GM12878 (cell line): ENCODE data around the gene CCDC190.

Experiments used
- ASH2L ChIP-seq: fragments of 300-600, 200-600 bp; sonication (generic); IDR thresholded peaks from 2 replicates; pipeline ENCODE4 v1.6.1; 2017; ENCODE audit warnings: low read depth, mild to moderate bottlenecking, borderline replicate concordance
- BRCA1 ChIP-seq: IDR thresholded peaks from 2 replicates; pipeline ENCODE4 v1.6.1; 2011; ENCODE audit warnings: low read depth, low read length, improper control_type of control experiment
- JUND ChIP-seq: IDR thresholded peaks from 2 replicates; pipeline ENCODE4 v1.6.1; 2012; ENCODE audit warnings: low read depth, mild to moderate bottlenecking, low read length, improper control_type of control experiment, moderate library complexity
- TCF12 ChIP-seq: IDR thresholded peaks from 2 replicates; pipeline ENCODE4 v1.6.1; 2011; ENCODE audit warnings: low read depth, mild to moderate bottlenecking, low read length
- ZNF217 ChIP-seq: fragments of 450-650 bp; IDR thresholded peaks from 2 replicates; pipeline ENCODE4 v1.6.1; 2017; ENCODE audit warnings: antibody characterized with exemption, mild to moderate bottlenecking
- TF ChIP-seq, protein P1 (sequence below), 3 experiments: IDR thresholded peaks in 2 of 3; conservative IDR thresholded peaks in 1 of 3; 2 replicates each; pipeline ENCODE4 v1.5.1; 2011; ENCODE audit warnings: low read depth in 3 of 3, low read length in 3 of 3, mild to moderate bottlenecking in 3 of 3, control low read depth in 2 of 3, moderate library complexity in 2 of 3, inconsistent platforms in 1 of 3, mixed read lengths in 1 of 3; ENCODE audit not compliant: control insufficient read depth in 2 of 3, insufficient read depth in 1 of 3; ENCODE audit errors: extremely low read depth in 1 of 3
- TF ChIP-seq, protein P2 (sequence below): fragments of 450-650 bp; IDR thresholded peaks from 2 replicates; pipeline ENCODE4 v1.6.1; 2016; ENCODE audit warnings: mild to moderate bottlenecking, moderate library complexity, borderline replicate concordance

DNA sequence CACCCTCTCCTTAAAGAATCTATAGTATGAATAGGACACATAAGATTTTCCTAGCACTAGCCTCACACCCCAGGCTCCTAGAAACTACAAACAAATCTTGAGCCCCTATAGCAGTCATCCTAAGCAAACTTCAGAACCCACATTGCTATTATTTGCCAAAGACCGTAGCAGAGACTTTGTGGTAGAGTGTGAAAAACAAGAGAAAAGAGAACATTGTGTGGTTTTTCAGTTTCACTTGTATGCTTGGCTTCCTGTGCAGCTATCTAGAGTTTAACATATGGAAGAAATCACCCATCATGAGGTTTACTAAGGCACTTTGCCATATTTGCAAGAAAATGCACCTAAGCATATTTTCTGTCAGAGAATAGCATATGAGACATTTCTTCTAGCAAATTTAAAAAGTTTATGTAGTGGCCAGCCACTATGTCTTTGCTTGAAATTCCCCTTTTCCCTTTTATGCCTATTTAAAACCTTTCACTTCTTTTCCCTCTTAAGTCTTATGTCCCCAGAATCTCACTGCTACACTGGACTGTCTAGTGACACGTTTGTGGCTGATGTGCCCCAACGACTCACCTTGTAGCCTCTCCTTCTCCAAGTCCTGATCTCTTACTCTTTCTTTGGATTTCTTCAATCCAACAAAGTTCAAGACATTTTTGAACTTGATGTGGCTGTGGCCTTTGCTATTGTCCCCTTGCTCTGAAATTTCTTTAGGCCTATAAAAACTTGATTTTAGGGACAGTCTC, 25.6 kb downstream of the CCDC190 start:
- TF ChIP-seq TCF12 (0 out of 2 replicates have a peak, but pooled peaks have one; percentile 13), BRCA1 (no peak), ZNF217 (no peak), JUND (no peak), ASH2L (no peak)
- TF ChIP-seq, protein P1, sequence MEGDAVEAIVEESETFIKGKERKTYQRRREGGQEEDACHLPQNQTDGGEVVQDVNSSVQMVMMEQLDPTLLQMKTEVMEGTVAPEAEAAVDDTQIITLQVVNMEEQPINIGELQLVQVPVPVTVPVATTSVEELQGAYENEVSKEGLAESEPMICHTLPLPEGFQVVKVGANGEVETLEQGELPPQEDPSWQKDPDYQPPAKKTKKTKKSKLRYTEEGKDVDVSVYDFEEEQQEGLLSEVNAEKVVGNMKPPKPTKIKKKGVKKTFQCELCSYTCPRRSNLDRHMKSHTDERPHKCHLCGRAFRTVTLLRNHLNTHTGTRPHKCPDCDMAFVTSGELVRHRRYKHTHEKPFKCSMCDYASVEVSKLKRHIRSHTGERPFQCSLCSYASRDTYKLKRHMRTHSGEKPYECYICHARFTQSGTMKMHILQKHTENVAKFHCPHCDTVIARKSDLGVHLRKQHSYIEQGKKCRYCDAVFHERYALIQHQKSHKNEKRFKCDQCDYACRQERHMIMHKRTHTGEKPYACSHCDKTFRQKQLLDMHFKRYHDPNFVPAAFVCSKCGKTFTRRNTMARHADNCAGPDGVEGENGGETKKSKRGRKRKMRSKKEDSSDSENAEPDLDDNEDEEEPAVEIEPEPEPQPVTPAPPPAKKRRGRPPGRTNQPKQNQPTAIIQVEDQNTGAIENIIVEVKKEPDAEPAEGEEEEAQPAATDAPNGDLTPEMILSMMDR (IDR thresholded peaks at IDR 0.05 in 2 of 3, conservative IDR thresholded peaks at IDR 0.05 in 1 of 3; ENCODE audit: control insufficient read depth in 2 of 3, extremely low read depth in 1 of 3, insufficient read depth in 1 of 3, low read depth in 3 of 3, low read length in 3 of 3): no peak
- TF ChIP-seq, protein P2, sequence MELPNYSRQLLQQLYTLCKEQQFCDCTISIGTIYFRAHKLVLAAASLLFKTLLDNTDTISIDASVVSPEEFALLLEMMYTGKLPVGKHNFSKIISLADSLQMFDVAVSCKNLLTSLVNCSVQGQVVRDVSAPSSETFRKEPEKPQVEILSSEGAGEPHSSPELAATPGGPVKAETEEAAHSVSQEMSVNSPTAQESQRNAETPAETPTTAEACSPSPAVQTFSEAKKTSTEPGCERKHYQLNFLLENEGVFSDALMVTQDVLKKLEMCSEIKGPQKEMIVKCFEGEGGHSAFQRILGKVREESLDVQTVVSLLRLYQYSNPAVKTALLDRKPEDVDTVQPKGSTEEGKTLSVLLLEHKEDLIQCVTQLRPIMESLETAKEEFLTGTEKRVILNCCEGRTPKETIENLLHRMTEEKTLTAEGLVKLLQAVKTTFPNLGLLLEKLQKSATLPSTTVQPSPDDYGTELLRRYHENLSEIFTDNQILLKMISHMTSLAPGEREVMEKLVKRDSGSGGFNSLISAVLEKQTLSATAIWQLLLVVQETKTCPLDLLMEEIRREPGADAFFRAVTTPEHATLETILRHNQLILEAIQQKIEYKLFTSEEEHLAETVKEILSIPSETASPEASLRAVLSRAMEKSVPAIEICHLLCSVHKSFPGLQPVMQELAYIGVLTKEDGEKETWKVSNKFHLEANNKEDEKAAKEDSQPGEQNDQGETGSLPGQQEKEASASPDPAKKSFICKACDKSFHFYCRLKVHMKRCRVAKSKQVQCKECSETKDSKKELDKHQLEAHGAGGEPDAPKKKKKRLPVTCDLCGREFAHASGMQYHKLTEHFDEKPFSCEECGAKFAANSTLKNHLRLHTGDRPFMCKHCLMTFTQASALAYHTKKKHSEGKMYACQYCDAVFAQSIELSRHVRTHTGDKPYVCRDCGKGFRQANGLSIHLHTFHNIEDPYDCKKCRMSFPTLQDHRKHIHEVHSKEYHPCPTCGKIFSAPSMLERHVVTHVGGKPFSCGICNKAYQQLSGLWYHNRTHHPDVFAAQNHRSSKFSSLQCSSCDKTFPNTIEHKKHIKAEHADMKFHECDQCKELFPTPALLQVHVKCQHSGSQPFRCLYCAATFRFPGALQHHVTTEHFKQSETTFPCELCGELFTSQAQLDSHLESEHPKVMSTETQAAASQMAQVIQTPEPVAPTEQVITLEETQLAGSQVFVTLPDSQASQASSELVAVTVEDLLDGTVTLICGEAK: no peak
